Liver (tissue), 9 donors: ENCODE results near the gene NSUN2. TPM values are rescaled to one million over a fixed set of nuclear protein-coding genes. Genes with fewer than 3 reads are reported as not detected.
A peak's percentile ranks its signal among the peaks of the same experiment; 100 is the strongest.

Source experiments
- DNase-seq: peaks from one replicate; pipeline ENCODE4 v3.0.0-alpha.2; 2017; ENCODE audit warnings: low spot score
- H3K27ac ChIP-seq, 2 donors: one replicate each; pipeline ENCODE4 v1.7.0; 2013; ENCODE audit warnings: inconsistent platforms in 2 of 2, low read length in 2 of 2, control low read depth in 1 of 2, low read depth in 1 of 2, mild to moderate bottlenecking in 1 of 2
- H3K27me3 ChIP-seq, 4 donors: one replicate each; pipeline versions ENCODE4 v1.6.1 to v1.7.0; 2013; ENCODE audit warnings: low read length in 3 of 4, inconsistent platforms in 1 of 4, mild to moderate bottlenecking in 1 of 4, moderate library complexity in 1 of 4; ENCODE audit not compliant: control insufficient read depth in 4 of 4, insufficient read depth in 4 of 4
- H3K36me3 ChIP-seq, 4 donors: one replicate each; pipeline versions ENCODE4 v1.6.1 to v1.7.0; 2013; ENCODE audit warnings: low read length in 3 of 4, mild to moderate bottlenecking in 3 of 4, low read depth in 1 of 4, moderate library complexity in 1 of 4; ENCODE audit not compliant: control insufficient read depth in 4 of 4, insufficient read depth in 3 of 4
- H3K4me1 ChIP-seq, 4 donors: one replicate each; pipeline versions ENCODE4 v1.6.1 to v1.7.0; 2013; ENCODE audit warnings: low read length in 3 of 4, mild to moderate bottlenecking in 3 of 4, moderate library complexity in 1 of 4; ENCODE audit not compliant: control insufficient read depth in 4 of 4, insufficient read depth in 4 of 4
- H3K4me3 ChIP-seq, 3 donors: one replicate each; pipeline versions ENCODE4 v1.6.1 to v1.7.0; 2013; ENCODE audit warnings: low read length in 3 of 3, control low read depth in 1 of 3, low read depth in 1 of 3, mild to moderate bottlenecking in 1 of 3
- H3K9ac ChIP-seq, 2 donors: one replicate each; pipeline ENCODE4 v1.7.0; 2013; ENCODE audit warnings: low read length in 2 of 2, mild to moderate bottlenecking in 2 of 2, moderate library complexity in 2 of 2, control low read depth in 1 of 2, low read depth in 1 of 2
- H3K9me3 ChIP-seq, 4 donors: one replicate each; pipeline versions ENCODE4 v1.6.1 to v1.7.0; 2013; ENCODE audit warnings: low read length in 3 of 4; ENCODE audit not compliant: control insufficient read depth in 4 of 4
- FOXA2 ChIP-seq: IDR thresholded peaks from 2 replicates; pipeline ENCODE4 v1.6.1; 2016; ENCODE audit warnings: antibody characterized with exemption
- GABPA ChIP-seq, 2 donors: IDR thresholded peaks in 1 of 2; conservative IDR thresholded peaks in 1 of 2; 2 replicates each; pipeline ENCODE4 v1.6.1; 2016; ENCODE audit warnings: antibody characterized with exemption in 2 of 2, mild to moderate bottlenecking in 1 of 2, moderate library complexity in 1 of 2
- NR2F2 ChIP-seq: IDR thresholded peaks from 2 replicates; pipeline ENCODE4 v1.6.1; 2016; ENCODE audit warnings: antibody characterized with exemption
- RXRA ChIP-seq, 2 donors: IDR thresholded peaks; 2 replicates each; pipeline ENCODE4 v1.6.1; 2017 to 2018; ENCODE audit warnings: antibody characterized with exemption in 2 of 2, mild to moderate bottlenecking in 1 of 2
- TAF1 ChIP-seq: conservative IDR thresholded peaks from 2 replicates; pipeline ENCODE4 v1.6.1; 2016; ENCODE audit warnings: antibody characterized with exemption, mild to moderate bottlenecking
- YY1 ChIP-seq: IDR thresholded peaks from 2 replicates; pipeline ENCODE4 v1.6.1; 2016; ENCODE audit warnings: antibody characterized with exemption, mild to moderate bottlenecking
- WGBS: extraction: QIAGEN DNeasy Blood & Tissue Kit; methylation state at CpG from one replicate; pipeline ENCODE4 v1.1.7; 2013; 5-methylcytosine and 5-hydroxymethylcytosine counted together
- polyA plus RNA-seq, 2 donors: library from polyadenylated mRNA; stranded (reverse) in 1 of 2; unstranded in 1 of 2; fragments of 200-250 nt in 1 of 2; fragments of >200 nt in 1 of 2; fragmentation: Nextera tagmentation in 1 of 2; extraction: Ambion mirVana in 1 of 2; gene quantifications; one replicate each; pipeline versions ENCODE4 v1.2.1 to v1.2.3, GENCODE V29; 2013 to 2015
- total RNA-seq, 2 donors: library from RNA; depleted of rRNA; stranded (reverse); fragments of >200 nt; gene quantifications; one replicate each; pipeline ENCODE4 v1.2.3, GENCODE V29; 2014
- TF ChIP-seq, protein P1 (sequence below): IDR thresholded peaks from 2 replicates; pipeline ENCODE4 v1.6.1; 2016; ENCODE audit warnings: antibody characterized with exemption
- TF ChIP-seq, protein P2 (sequence below): IDR thresholded peaks from 2 replicates; pipeline ENCODE4 v1.6.1; 2016; ENCODE audit warnings: antibody characterized with exemption
- TF ChIP-seq, protein P3 (sequence below): IDR thresholded peaks from 2 replicates; pipeline ENCODE4 v1.6.1; 2016; ENCODE audit warnings: antibody characterized with exemption, mild to moderate bottlenecking
- donor health status: healthy.
- donor health status: healthy.
- donor health status: healthy.
- donor health status: healthy.
- donor health status: healthy.

Gene NSUN2
- total and polyA plus RNA-seq, 4 donors = 26.9 to 52.2 (median 28.1) TPM

DNA sequence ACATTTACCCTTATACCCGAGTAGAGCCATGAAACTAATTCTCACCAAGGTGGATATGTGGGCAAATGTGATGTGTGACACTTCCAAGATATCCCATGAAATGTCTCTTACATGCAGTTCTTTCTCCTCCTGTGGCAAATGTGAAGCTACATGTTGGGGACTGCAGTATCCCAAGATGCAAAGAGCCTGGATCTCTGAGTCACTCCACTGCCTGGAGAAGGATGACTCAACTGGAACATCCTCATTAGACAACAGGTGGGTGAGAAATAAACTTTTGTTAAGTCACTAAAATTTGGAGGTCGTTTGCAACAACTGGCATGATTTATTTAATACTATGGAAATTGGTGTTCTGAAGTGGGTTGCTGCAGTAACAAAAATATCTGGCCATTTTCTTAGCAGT lies 43.9 kb upstream of the NSUN2 start (continued):
- TF ChIP-seq, protein P1, sequence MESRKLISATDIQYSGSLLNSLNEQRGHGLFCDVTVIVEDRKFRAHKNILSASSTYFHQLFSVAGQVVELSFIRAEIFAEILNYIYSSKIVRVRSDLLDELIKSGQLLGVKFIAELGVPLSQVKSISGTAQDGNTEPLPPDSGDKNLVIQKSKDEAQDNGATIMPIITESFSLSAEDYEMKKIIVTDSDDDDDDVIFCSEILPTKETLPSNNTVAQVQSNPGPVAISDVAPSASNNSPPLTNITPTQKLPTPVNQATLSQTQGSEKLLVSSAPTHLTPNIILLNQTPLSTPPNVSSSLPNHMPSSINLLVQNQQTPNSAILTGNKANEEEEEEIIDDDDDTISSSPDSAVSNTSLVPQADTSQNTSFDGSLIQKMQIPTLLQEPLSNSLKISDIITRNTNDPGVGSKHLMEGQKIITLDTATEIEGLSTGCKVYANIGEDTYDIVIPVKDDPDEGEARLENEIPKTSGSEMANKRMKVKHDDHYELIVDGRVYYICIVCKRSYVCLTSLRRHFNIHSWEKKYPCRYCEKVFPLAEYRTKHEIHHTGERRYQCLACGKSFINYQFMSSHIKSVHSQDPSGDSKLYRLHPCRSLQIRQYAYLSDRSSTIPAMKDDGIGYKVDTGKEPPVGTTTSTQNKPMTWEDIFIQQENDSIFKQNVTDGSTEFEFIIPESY = no peak
- TF ChIP-seq NR2F2 = no peak

DNA sequence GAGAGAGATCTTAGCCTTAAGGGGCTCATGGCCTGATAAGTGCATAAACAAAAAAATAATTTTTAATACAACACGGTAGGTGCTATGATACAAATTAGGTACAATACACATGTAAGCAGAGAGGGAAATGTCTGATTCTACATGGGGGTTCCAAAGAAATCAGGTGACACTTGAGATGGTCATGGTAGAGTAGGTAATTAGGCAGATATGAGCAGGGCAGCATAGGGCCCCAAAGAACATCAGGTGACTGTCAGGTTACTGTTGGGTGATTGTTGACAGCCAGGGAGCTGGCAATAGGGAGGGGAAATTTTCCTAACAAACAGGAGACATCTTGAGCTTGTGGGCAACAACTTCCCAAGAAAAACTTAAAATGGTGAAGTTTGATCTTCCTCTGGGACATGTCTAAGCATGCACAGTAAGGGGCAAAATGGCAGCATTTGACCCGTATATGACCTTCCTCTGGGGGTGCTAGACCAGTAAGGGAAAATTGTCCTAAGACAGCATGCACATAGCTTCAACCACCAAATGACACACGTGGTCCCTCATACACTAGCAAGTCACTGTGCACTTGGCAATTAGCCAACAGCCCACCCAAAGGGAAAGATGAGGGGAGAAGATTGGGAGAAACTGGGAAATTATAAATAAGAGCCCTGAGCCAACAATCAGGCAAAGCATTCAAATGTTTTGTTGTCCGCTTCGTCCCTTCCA lies 43.1 kb upstream of the NSUN2 start:
- WGBS = 92% methylated on average over 5 of the region's 5 CpGs
- Histone ChIP-seq H3K9ac (no peak overlapping the region), H3K27ac (no peak overlapping the region), H3K4me1 (peaks cover 0 to 3% (median 0%) of the 10 kb centered on the region in 4 donors), H3K36me3 (peaks cover 0 to 3% (median under 1%) of the 10 kb centered on the region in 4 donors), H3K27me3 (no peaks in the 10 kb centered on the region), H3K4me3 (no peak overlapping the region), H3K9me3 (peaks cover 0 to 2% (median 0%) of the 10 kb centered on the region in 4 donors)
- TF ChIP-seq FOXA2 (no peak), RXRA (IDR thresholded peaks at IDR 0.05) (peak in 1 of 2 donors; percentile 20), GABPA (IDR thresholded peaks at IDR 0.05 in 1 of 2, conservative IDR thresholded peaks at IDR 0.05 in 1 of 2) (no peak), YY1 (no peak), NR2F2 (no peak)
- TF ChIP-seq, protein P2, sequence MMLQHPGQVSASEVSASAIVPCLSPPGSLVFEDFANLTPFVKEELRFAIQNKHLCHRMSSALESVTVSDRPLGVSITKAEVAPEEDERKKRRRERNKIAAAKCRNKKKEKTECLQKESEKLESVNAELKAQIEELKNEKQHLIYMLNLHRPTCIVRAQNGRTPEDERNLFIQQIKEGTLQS = no peak
- TF ChIP-seq, protein P3, sequence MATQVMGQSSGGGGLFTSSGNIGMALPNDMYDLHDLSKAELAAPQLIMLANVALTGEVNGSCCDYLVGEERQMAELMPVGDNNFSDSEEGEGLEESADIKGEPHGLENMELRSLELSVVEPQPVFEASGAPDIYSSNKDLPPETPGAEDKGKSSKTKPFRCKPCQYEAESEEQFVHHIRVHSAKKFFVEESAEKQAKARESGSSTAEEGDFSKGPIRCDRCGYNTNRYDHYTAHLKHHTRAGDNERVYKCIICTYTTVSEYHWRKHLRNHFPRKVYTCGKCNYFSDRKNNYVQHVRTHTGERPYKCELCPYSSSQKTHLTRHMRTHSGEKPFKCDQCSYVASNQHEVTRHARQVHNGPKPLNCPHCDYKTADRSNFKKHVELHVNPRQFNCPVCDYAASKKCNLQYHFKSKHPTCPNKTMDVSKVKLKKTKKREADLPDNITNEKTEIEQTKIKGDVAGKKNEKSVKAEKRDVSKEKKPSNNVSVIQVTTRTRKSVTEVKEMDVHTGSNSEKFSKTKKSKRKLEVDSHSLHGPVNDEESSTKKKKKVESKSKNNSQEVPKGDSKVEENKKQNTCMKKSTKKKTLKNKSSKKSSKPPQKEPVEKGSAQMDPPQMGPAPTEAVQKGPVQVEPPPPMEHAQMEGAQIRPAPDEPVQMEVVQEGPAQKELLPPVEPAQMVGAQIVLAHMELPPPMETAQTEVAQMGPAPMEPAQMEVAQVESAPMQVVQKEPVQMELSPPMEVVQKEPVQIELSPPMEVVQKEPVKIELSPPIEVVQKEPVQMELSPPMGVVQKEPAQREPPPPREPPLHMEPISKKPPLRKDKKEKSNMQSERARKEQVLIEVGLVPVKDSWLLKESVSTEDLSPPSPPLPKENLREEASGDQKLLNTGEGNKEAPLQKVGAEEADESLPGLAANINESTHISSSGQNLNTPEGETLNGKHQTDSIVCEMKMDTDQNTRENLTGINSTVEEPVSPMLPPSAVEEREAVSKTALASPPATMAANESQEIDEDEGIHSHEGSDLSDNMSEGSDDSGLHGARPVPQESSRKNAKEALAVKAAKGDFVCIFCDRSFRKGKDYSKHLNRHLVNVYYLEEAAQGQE = no peak
- TF ChIP-seq, protein P1 = no peak
- DNase-seq = no peak

DNA sequence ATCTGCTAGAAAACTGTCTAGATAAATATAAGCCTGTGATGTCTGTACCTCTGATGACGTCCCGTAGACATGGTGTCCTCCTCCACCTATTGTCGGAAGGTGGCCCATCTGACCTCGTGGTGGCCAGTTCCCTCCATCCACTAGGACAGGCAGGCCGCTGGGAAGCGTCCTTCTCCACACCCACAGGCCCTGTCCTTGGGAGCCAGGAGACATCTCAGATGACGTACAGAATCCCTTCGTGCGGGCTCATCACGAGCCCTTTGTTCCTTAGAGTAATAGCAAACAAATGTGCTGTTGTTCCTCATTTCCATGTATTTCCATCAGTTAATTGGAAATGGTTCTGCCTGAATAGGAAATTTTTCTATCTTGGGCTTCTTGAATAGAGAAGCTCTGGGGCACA lies 42.0 kb upstream of the NSUN2 start:
- no peak overlapping the region for H3K9ac ChIP-seq
- TF ChIP-seq TAF1 = no peak
- no peak for DNase-seq
- WGBS = 96% methylated on average over 10 of the region's 10 CpGs
- H3K9me3 ChIP-seq = peaks cover 0 to 2% (median 0%) of the 10 kb centered on the region in 4 donors
- no peak overlapping the region for H3K4me3 ChIP-seq
- no peaks in the 10 kb centered on the region for H3K27me3 ChIP-seq
- H3K4me1 ChIP-seq = peaks cover 0 to 3% (median 0%) of the 10 kb centered on the region in 4 donors
- peaks cover 2 to 7% (median 3%) of the 10 kb centered on the region in 4 donors for H3K36me3 ChIP-seq
- H3K27ac ChIP-seq = no peak overlapping the region
